NCI-H2081 treated with DMSO at 0.1 percent for 48 hours (cell line): ENCODE data around the gene PVALEF.
"Not testable (repeated sequence)": the region's sequence is repeated elsewhere in the genome, so short reads cannot be mapped to it uniquely, and the experiment has no call there.

ENCODE experiments used
- DNase-seq: peaks from one replicate; lab custom pipeline; 2025; lab: John Stamatoyannopoulos, UW

Gene PVALEF

GRCh38 chr17:81143717-81144422 is 21.4 kb upstream of the PVALEF start:
- DNase-seq: no peak

- DNase-seq: no peak
These were observed 20.9 kb upstream of the PVALEF start for GRCh38 chr17:81144423-81144781.

GRCh38 chr17:81146208-81146607 is 19.1 kb upstream of the PVALEF start:
- DNase-seq: not testable (repeated sequence)

GRCh38 chr17:81147701-81148100 is 17.6 kb upstream of the PVALEF start:
- DNase-seq: no peak

GRCh38 chr17:81148571-81148970 is 16.7 kb upstream of the PVALEF start:
- DNase-seq: no peak

- DNase-seq: no peak
These were observed 16.2 kb upstream of the PVALEF start for GRCh38 chr17:81148986-81149533.

GRCh38 chr17:81150377-81151077 is 14.8 kb upstream of the PVALEF start:
- no peak for DNase-seq

- DNase-seq: no peak
These were observed 14.0 kb upstream of the PVALEF start for GRCh38 chr17:81151278-81151677.

GRCh38 chr17:81152288-81152828 is 12.9 kb upstream of the PVALEF start:
- no peak for DNase-seq

GRCh38 chr17:81153340-81153803 is 11.9 kb upstream of the PVALEF start:
- DNase-seq: no peak

- DNase-seq: not testable (repeated sequence)
These were observed 11.3 kb upstream of the PVALEF start for GRCh38 chr17:81154016-81154415.

- DNase-seq: no peak
These were observed 10.3 kb upstream of the PVALEF start for GRCh38 chr17:81154961-81155360.

GRCh38 chr17:81156866-81157805 is 8.2 kb upstream of the PVALEF start:
- DNase-seq: no peak

- DNase-seq: no peak
These were observed 7.2 kb upstream of the PVALEF start for GRCh38 chr17:81157848-81158687.

GRCh38 chr17:81158688-81159590 is 6.4 kb upstream of the PVALEF start:
- DNase-seq: no peak

- no peak for DNase-seq
These were observed 5.6 kb upstream of the PVALEF start for GRCh38 chr17:81159611-81160265.

GRCh38 chr17:81160306-81160705 is 5.0 kb upstream of the PVALEF start:
- DNase-seq: no peak

GRCh38 chr17:81160747-81161453 is 4.4 kb upstream of the PVALEF start:
- no peak for DNase-seq

GRCh38 chr17:81161536-81161935 is 3.8 kb upstream of the PVALEF start:
- DNase-seq: no peak
